ENCODE data around the gene PSMA4.
"Not testable (repeated sequence)": the region's sequence is repeated elsewhere in the genome, so short reads cannot be mapped to it uniquely, and the experiment has no call there.

The PSMA4 gene

GRCh38 chr15:78552597-78552996 lies 12.4 kb downstream of the PSMA4 start:
- DNase-seq = no peak

- not testable (repeated sequence) for DNase-seq
Observed at GRCh38 chr15:78560201-78560600, 20.0 kb downstream of the PSMA4 start.

GRCh38 chr15:78561490-78561889 lies 21.2 kb downstream of the PSMA4 start:
- DNase-seq = no peak

- DNase-seq = no peak
Observed at GRCh38 chr15:78563092-78563491, 22.8 kb downstream of the PSMA4 start.

- no peak for DNase-seq
Observed at GRCh38 chr15:78564743-78565096, 24.5 kb downstream of the PSMA4 start.

- DNase-seq = no peak
Observed at GRCh38 chr15:78565097-78565950, 25.1 kb downstream of the PSMA4 start, which contains the start of gene CHRNA5. Gene CHRNA5, plus strand, starts transcription at chr15:78565520. Its CDS starts 200 bp downstream, at chr15:78565720.

- no peak for DNase-seq
Observed at GRCh38 chr15:78565951-78566774, 25.9 kb downstream of the PSMA4 start.

- no peak for DNase-seq
Observed at GRCh38 chr15:78567531-78567930, 27.3 kb downstream of the PSMA4 start.

GRCh38 chr15:78570710-78571109 lies 30.5 kb downstream of the PSMA4 start:
- DNase-seq = no peak

GRCh38 chr15:78571382-78571781 lies 31.1 kb downstream of the PSMA4 start:
- no peak for DNase-seq

GRCh38 chr15:78573416-78573815 lies 33.2 kb downstream of the PSMA4 start:
- DNase-seq = no peak

GRCh38 chr15:78574944-78575343 lies 34.7 kb downstream of the PSMA4 start:
- DNase-seq = no peak

- no peak for DNase-seq
Observed at GRCh38 chr15:78597583-78597982, 57.3 kb downstream of the PSMA4 start.

GRCh38 chr15:78598348-78598747 lies 58.1 kb downstream of the PSMA4 start:
- DNase-seq = no peak

GRCh38 chr15:78599189-78599588 lies 58.9 kb downstream of the PSMA4 start:
- DNase-seq = no peak

Data from SIG-M5 (cell line).